Activated naive CD8-positive, alpha-beta T cell treated with anti-CD3 and anti-CD28 coated beads, Interleukin-2, amount 50 U/mL, for 24 hours (primary cell): ENCODE measurements around the gene MFSD8.
"Not testable (repeated sequence)": the region's sequence is repeated elsewhere in the genome, so short reads cannot be mapped to it uniquely, and the experiment has no call there.

Source experiments
- ATAC-seq: fragments of 150-1000 bp; cut with Tn5 transposase; one replicate; pipeline ENCODE4 v1.10.0; 2021
- DNase-seq: peaks from one replicate; pipeline ENCODE4 v3.0.0; 2021
- H3K27ac Mint-ChIP-seq: one replicate; pipeline ENCODE4 v1.8.0; 2021; ENCODE audit warnings: mild to moderate bottlenecking, mixed read lengths
- H3K27me3 Mint-ChIP-seq: one replicate; pipeline ENCODE4 v1.8.0; 2021; ENCODE audit warnings: mixed read lengths
- H3K36me3 Mint-ChIP-seq: one replicate; pipeline ENCODE4 v1.8.0; 2021; ENCODE audit warnings: low read depth, mixed read lengths
- H3K4me1 Mint-ChIP-seq: one replicate; pipeline ENCODE4 v1.8.0; 2021; ENCODE audit warnings: mixed read lengths
- H3K4me3 Mint-ChIP-seq: one replicate; pipeline ENCODE4 v1.8.0; 2021; ENCODE audit warnings: mild to moderate bottlenecking, moderate library complexity, mixed read lengths
- H3K9me3 Mint-ChIP-seq: one replicate; pipeline ENCODE4 v1.8.0; 2021; ENCODE audit warnings: mixed read lengths

MFSD8 gene

DNA sequence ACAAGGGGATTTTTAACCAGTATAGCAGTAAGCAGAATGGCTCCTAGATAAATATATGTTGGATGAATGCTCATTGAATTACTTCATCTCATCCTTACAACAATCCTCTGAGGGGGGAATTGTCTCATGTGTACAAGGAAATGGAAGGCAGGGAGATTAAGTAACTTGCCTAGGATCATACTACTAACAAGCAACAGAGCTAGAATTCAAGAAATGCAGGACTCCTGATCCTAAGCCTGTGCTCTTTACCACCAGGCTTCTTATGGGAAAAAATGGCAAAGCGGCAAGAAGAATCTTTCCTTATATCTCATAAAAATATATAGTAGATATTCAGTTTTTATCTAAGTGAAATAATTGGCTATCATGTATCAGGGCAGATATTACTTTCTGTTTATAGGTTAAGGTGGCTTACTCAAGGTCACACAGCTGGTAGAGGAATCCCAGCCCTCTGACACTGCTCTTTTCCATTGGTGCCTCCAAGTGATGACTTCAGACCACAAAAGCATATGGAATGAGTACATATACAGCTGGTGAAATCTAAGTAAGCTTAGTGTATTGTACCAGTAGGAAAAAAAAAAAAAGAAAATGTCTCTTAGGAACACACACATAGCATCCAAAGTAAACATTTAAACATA, 2.3 kb upstream of the MFSD8 start:
- Mint-ChIP-seq H3K27ac (peak overlapping the region; percentile 46), H3K9me3 (no peaks in the 10 kb centered on the region), H3K36me3 (peaks cover 13% of the 10 kb centered on the region), H3K27me3 (no peaks in the 10 kb centered on the region), H3K4me3 (no peak overlapping the region), H3K4me1 (peaks cover 42% of the 10 kb centered on the region)
- DNase-seq = no peak
- ATAC-seq = no peak

DNA sequence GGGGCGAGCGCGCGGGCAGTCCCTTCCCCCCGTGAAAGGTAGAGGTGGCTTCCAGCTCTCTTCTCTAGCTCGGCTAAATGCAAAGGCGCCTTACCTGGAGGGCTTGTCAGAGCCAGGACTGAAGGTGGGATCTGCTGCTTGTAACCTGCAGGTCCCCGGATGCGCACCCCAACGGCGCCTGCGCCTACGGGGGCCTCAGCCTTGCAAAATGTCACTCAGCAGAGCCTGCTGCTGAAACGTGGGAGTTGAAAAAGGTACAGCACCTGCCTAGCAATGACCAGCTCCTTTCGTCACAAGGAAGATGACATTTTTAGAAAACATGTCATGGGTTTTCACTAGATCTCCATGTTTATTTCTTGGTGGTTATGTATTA, 816 bp upstream of the MFSD8 start:
- peaks cover 44% of the 10 kb centered on the region for H3K4me1 Mint-ChIP-seq
- H3K9me3 Mint-ChIP-seq = no peaks in the 10 kb centered on the region
- H3K27me3 Mint-ChIP-seq = no peaks in the 10 kb centered on the region
- H3K27ac Mint-ChIP-seq = peak overlapping the region; percentile 93
- DNase-seq (peak; percentile 72), ATAC-seq (peak; percentile 47)
- H3K4me3 Mint-ChIP-seq = peak overlapping the region; percentile 91
- peaks cover 16% of the 10 kb centered on the region for H3K36me3 Mint-ChIP-seq

DNA sequence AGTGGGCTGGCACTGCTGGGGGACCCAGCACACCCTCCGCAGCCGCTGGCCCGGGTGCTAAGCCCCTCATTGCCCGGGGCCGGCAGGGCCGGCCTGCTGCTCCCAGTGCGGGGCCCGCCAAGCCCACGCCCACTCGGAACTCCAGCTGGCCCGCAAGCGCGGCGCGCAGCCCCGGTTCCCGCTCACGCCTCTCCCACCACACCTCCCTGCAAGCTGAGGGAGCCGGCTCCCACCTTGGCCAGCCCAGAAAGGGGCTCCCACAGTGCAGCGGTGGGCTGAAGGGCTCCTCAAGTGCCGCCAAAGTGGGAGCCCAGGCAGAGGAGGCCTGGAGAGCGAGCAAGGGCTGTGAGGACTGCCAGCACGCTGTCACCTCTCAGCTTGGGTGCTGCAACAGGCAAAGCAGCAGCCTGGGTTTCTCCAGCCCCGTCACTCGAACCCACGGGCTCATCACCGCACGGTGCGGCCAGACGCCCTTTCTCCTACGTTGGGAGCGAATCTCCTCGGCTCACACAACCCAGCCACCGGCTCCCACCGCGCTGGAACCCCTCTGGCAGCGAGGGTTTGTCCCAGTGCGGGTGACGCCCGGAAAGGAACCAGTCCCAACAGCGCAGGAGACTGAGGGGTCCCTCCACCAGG, 429 bp downstream of the MFSD8 start:
- DNase-seq = peak; percentile 18
- H3K27me3 Mint-ChIP-seq, ATAC-seq, H3K9me3 Mint-ChIP-seq: not testable (repeated sequence)
- peak overlapping the region; percentile 93 for H3K27ac Mint-ChIP-seq
- H3K4me1 Mint-ChIP-seq = peaks cover 46% of the 10 kb centered on the region
- H3K4me3 Mint-ChIP-seq = peak overlapping the region; percentile 91
- H3K36me3 Mint-ChIP-seq = peaks cover 16% of the 10 kb centered on the region

DNA sequence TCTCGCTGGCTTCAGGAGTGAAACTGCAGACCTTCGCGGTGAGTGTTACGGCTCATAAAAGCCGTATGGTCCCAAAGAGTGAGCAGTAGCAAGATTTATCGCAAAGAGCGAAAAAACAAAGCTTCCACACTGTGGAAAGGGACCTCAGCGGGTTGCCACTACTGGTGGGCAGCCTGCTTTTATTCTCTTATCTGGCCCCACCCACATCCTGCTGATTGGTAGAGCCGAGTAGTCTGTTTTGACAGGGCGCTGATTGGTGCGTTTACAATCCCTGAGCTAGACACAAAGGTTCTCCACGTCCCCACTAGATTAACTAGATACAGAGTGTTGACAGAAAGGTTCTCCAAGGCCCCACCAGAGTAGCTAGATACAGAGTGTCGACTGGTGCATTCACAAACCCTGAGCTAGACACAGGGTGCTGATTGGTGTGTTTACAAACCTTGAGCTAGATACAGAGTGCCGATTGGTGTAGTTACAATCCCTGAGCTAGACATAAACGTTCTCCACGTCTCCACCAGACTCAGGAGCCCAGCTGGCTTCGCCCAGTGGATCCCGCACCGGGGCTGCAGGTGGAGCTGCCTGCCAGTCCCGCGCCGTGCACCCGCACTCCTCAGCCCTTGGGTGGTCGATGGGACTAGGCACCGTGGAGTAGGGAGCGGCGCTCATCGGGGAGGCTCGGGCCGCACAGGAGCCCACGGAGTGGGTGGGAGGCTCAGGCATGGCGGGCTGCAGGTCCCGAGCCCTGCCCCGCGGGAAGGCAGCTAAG, 1.2 kb downstream of the MFSD8 start:
- not testable (repeated sequence) for DNase-seq, ATAC-seq, H3K27me3 Mint-ChIP-seq, H3K9me3 Mint-ChIP-seq
- Mint-ChIP-seq H3K36me3 (peaks cover 16% of the 10 kb centered on the region), H3K27ac (peak overlapping the region; percentile 59), H3K4me3 (peak overlapping the region; percentile 78), H3K4me1 (peaks cover 46% of the 10 kb centered on the region)

DNA sequence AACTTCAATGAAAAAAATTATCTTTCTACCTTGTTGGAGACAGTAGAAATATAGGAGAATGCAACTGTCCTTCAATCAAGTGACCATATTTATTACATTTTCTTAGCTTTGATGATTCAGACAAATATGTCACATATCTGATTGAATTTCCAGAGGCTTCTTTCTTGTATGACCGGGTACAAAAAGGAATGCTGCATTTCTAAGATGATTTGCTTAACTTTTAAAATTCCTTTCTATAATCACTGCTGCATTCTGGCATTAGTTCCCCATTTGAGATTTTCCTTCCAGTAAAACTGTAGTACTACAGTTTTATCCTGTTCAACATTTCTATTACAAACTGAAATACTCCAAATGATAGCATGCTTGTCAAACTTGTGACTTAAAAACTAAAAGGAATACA, 5.2 kb downstream of the MFSD8 start:
- no peak overlapping the region for H3K4me3 Mint-ChIP-seq
- H3K36me3 Mint-ChIP-seq = peaks cover 9% of the 10 kb centered on the region
- DNase-seq (no peak), ATAC-seq (no peak)
- H3K4me1 Mint-ChIP-seq = peaks cover 22% of the 10 kb centered on the region
- H3K9me3 Mint-ChIP-seq = no peaks in the 10 kb centered on the region
- H3K27ac Mint-ChIP-seq = no peak overlapping the region
- no peaks in the 10 kb centered on the region for H3K27me3 Mint-ChIP-seq

DNA sequence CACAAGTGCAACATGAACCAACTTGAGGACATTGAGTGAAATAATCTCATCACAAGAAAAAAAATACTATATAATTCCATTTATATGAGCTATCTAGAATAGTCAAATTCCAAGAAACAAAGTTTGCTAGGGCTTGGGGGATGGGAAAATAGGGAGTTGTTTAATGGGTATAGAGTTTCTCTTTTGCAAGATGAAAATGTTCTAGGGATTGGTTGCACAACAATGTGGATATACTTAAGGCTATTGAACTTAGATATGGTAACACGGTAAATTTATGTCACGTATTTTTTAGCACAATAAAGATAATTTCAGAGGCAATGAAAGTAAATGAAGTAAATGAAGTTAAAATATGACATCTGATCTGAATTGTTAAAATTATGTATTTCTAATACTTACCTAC, 7.9 kb downstream of the MFSD8 start:
- ATAC-seq = no peak
- H3K4me3 Mint-ChIP-seq = no peak overlapping the region
- no peaks in the 10 kb centered on the region for H3K27me3 Mint-ChIP-seq

DNA sequence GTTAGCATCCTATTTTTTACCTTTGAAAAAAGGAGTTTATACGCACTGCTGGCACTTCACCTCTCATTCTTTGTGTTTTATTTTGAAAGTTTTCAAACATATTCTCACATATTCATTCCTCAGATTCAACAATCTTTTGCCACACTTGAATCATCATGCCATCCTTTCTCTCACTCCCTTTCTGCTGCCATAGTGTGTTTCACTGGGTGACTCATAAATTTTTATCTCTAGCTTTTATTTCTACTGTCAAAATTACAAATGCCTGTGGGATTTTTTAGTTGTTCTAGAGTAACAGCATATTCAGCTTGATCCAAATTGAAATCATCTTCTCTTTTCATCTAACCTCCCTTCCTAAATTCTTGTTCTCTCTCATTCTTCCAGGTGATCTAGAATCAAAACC, 28.0 kb downstream of the MFSD8 start:
- DNase-seq = no peak
- no peak overlapping the region for H3K27ac Mint-ChIP-seq
- H3K36me3 Mint-ChIP-seq = peaks cover 11% of the 10 kb centered on the region
- H3K9me3 Mint-ChIP-seq = no peaks in the 10 kb centered on the region
- H3K4me3 Mint-ChIP-seq = no peak overlapping the region
- no peaks in the 10 kb centered on the region for H3K4me1 Mint-ChIP-seq
- no peak for ATAC-seq
- H3K27me3 Mint-ChIP-seq = no peaks in the 10 kb centered on the region

More for the DNA sequence above, 7.9 kb downstream of the MFSD8 start:
- Mint-ChIP-seq H3K9me3 (no peaks in the 10 kb centered on the region), H3K27ac (no peak overlapping the region), H3K36me3 (peaks cover 8% of the 10 kb centered on the region), H3K4me1 (peaks cover 8% of the 10 kb centered on the region)
- no peak for DNase-seq

DNA sequence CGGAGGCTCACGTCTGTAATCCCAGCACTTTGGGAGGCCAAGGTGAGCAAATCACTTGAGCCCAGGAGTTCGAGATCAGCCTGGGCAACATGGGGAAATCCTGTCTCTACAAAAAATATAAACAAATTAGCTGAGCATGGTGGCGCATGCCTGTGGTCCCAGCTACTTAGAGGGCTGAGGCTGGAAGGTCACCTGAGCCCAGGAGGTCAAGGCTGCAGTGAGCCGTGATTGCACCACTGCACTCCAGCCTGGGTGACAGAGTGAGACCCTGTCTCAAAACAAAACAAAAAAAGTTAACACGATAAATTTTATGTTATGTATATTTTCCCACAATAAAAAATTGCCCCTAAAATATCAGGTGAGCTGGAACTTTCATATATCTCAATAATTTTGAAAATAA, 33.1 kb downstream of the MFSD8 start:
- not testable (repeated sequence) for H3K36me3 Mint-ChIP-seq, H3K4me3 Mint-ChIP-seq, H3K27me3 Mint-ChIP-seq, H3K27ac Mint-ChIP-seq, H3K9me3 Mint-ChIP-seq, DNase-seq, H3K4me1 Mint-ChIP-seq, ATAC-seq

DNA sequence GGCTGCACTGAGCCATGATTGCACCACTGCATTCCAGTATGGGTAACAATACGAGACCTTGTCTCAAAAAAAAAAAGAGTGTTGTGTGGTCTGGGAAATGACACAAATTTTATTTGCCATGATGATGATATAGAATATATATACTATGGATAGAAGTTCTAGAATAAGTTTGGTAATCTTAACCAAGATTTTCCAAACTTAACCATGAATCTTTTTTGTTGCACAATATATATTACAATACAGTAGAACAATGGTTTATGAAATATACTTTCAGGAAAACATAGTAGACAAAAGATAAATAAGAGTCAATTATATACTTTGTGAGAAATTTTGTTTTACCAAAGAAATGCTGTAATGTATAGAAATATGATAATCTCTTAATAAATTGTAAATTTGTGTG, 34.8 kb downstream of the MFSD8 start:
- H3K4me1 Mint-ChIP-seq = no peaks in the 10 kb centered on the region
- no peak overlapping the region for H3K4me3 Mint-ChIP-seq
- no peak overlapping the region for H3K27ac Mint-ChIP-seq
- H3K36me3 Mint-ChIP-seq = peaks cover 19% of the 10 kb centered on the region
- no peak for DNase-seq
- no peaks in the 10 kb centered on the region for H3K27me3 Mint-ChIP-seq
- no peaks in the 10 kb centered on the region for H3K9me3 Mint-ChIP-seq
- no peak for ATAC-seq

DNA sequence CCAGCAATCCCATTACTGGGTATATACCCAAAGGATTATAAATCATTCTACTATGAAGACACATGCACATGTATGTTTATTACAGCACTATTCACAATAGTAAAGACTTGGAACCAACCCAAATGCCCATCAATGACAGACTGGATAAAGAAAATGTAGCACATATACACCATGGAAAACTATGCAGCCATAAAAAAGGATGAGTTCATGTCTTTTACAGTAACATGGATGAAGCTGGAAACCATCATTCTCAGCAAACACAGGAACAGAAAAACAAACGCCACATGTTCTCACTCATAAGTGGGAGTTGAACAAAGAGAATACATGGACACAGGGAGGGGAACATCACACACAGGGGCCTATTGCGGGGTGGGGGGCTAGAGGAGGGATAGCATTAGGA, 39.3 kb downstream of the MFSD8 start:
- not testable (repeated sequence) for ATAC-seq, H3K4me1 Mint-ChIP-seq, H3K4me3 Mint-ChIP-seq, H3K9me3 Mint-ChIP-seq, DNase-seq, H3K27ac Mint-ChIP-seq, H3K27me3 Mint-ChIP-seq
- peaks cover 41% of the 10 kb centered on the region for H3K36me3 Mint-ChIP-seq

DNA sequence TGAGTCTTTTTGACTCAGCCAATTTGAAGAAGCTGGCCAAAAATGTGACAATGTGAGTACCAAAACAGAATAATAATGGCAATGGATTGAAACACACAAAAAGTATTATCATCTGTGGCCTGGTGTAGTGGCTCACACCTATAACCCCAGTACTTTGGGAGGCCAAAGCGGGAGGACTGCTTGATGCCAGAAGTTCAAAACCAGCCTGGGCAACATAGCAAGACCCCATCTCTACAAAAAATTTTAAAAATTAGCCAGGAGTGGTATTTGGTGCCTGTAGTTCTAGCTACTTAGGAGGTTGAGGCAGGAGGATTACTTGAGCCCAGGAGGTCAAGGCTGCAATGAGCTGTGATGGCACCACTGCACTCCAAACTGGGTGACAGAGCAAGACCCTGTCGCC, 42.7 kb downstream of the MFSD8 start:
- no peaks in the 10 kb centered on the region for H3K9me3 Mint-ChIP-seq
- no peak overlapping the region for H3K4me3 Mint-ChIP-seq
- DNase-seq (no peak), ATAC-seq (no peak)
- H3K27ac Mint-ChIP-seq = no peak overlapping the region
- H3K4me1 Mint-ChIP-seq = no peaks in the 10 kb centered on the region
- H3K27me3 Mint-ChIP-seq = no peaks in the 10 kb centered on the region
- peaks cover 43% of the 10 kb centered on the region for H3K36me3 Mint-ChIP-seq

DNA sequence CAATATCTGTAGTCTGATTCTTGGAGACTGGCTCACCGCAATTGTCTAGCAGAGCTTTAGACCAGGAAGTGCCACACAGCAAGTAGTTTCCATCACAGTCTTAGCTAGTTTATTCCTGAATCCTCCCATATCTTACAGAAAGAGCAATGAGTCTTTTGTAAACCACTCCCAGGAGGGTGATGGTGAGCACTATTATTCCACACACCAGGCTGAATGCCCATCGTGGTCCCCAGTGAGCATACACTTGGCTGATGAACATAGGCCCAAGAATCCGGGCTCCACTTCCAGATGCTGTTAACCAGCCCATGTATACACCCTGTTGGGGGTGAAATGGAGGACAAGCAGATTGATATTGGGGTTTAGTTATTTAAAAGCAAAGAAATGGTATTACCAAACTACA, 44.5 kb downstream of the MFSD8 start:
- no peaks in the 10 kb centered on the region for H3K27me3 Mint-ChIP-seq
- no peak overlapping the region for H3K4me3 Mint-ChIP-seq
- no peak for DNase-seq
- H3K9me3 Mint-ChIP-seq = no peaks in the 10 kb centered on the region
- peaks cover 39% of the 10 kb centered on the region for H3K36me3 Mint-ChIP-seq
- H3K27ac Mint-ChIP-seq = no peak overlapping the region
- H3K4me1 Mint-ChIP-seq = no peaks in the 10 kb centered on the region
- no peak for ATAC-seq

DNA sequence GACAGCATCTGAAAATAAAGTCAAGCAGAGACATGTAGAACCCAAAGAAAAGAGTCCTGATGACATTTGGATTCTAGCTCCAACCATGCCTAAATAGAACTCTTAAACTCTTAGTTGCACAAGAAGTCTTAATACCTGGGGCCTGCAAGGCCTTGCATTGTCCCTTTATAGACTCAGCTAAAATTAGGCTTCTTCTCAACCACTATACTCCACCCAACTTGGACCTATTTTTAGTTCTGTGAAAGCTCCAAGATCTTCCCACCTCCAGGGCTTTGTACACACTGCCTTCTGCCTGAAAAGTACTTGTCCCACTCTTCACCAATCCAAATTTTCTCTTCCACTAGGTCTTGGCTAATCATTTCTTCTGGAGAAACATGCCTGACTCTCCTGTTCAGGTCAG, 47.8 kb downstream of the MFSD8 start:
- DNase-seq (no peak), ATAC-seq (no peak)
- Mint-ChIP-seq H3K27me3 (no peaks in the 10 kb centered on the region), H3K27ac (no peak overlapping the region), H3K4me1 (no peaks in the 10 kb centered on the region), H3K9me3 (no peaks in the 10 kb centered on the region), H3K36me3 (peaks cover 21% of the 10 kb centered on the region), H3K4me3 (no peak overlapping the region)

DNA sequence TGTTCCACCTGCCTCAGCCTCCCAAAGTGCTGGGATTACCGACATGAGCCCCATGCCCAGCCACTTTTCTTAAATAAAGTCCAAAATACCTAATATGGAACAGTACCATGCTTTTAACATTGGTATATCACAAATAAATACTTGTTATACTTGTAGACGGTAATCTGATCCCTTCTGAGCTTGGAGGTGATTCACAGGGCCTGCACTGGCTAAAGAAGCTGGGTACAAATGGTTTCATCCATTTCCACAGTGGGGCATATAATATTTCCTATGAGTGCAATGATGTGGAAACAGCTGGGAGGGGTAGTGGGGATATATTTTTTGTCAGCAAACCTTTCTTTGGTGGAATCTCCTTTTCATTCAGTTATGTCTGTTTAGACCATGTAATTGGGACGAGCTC, 48.5 kb downstream of the MFSD8 start:
- no peak overlapping the region for H3K27ac Mint-ChIP-seq
- no peak for DNase-seq
- H3K4me3 Mint-ChIP-seq = no peak overlapping the region
- ATAC-seq = no peak
- H3K36me3 Mint-ChIP-seq = peaks cover 19% of the 10 kb centered on the region
- no peaks in the 10 kb centered on the region for H3K4me1 Mint-ChIP-seq
- no peaks in the 10 kb centered on the region for H3K27me3 Mint-ChIP-seq
- H3K9me3 Mint-ChIP-seq = no peaks in the 10 kb centered on the region

DNA sequence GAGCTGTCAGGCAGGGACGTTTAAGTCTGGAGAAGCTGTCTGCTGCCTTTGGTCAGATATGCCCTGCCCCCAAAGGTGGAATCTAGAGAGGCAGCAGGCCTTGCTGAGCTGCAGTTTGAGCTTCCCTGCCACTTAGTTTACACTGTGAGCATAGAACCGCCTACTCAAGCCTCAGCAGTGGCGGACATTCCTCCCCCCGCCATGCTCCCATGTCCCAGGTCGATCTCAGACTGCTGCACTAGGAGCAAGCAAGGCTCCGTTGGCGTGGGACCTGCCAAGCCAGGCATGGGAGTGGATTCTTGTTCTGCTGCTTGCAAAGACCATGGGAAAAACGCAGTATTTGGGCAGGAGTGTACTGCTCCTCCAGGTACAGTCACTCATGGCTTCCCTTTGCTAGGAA, 59.9 kb downstream of the MFSD8 start:
- Mint-ChIP-seq H3K4me3 (no peak overlapping the region), H3K27ac (no peak overlapping the region), H3K9me3 (peaks cover 7% of the 10 kb centered on the region), H3K27me3 (no peaks in the 10 kb centered on the region), H3K4me1 (no peaks in the 10 kb centered on the region), H3K36me3 (peaks cover 7% of the 10 kb centered on the region)
- no peak for ATAC-seq
- no peak for DNase-seq
